GM12878 (cell line): ENCODE data around the gene GTF2IRD1.

Experiments used
- CTCF ChIP-seq, 3 experiments: IDR thresholded peaks in 2 of 3; conservative IDR thresholded peaks in 1 of 3; 2 replicates each; pipeline ENCODE4 v1.5.1; 2011; ENCODE audit warnings: low read depth in 3 of 3, low read length in 3 of 3, mild to moderate bottlenecking in 3 of 3, control low read depth in 2 of 3, moderate library complexity in 2 of 3, inconsistent platforms in 1 of 3, mixed read lengths in 1 of 3; ENCODE audit not compliant: control insufficient read depth in 2 of 3, insufficient read depth in 1 of 3; ENCODE audit errors: extremely low read depth in 1 of 3
- SPI1 ChIP-seq: IDR thresholded peaks from 2 replicates; pipeline ENCODE4 v1.6.1; 2011; ENCODE audit warnings: low read depth, mild to moderate bottlenecking, low read length, moderate library complexity, borderline replicate concordance; ENCODE audit not compliant: insufficient read depth
- TF ChIP-seq, protein P1 (sequence below): fragments of 450-650 bp; IDR thresholded peaks from 2 replicates; pipeline ENCODE4 v1.6.1; 2018; ENCODE audit warnings: mild to moderate bottlenecking, low read depth, moderate library complexity; ENCODE audit not compliant: partially characterized antibody

DNA sequence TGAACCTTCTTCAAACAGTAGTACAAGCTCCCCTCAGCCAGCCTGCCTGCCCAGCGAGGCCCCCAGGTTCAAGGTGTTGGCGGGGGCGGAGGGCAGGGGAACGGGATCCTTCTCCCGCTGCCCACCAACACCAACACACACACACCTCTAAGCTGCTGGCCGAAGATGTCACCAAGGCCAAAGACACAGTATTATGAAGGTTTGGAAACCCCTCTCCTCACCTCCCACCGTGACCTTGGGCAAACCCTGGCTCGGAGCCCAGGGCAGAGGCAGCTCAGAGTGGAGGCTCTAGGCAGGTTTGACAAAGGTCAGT lies 49.4 kb upstream of the GTF2IRD1 start:
- no peak for TF ChIP-seq CTCF (IDR thresholded peaks at IDR 0.05 in 2 of 3, conservative IDR thresholded peaks at IDR 0.05 in 1 of 3; ENCODE audit: control insufficient read depth in 2 of 3, extremely low read depth in 1 of 3, insufficient read depth in 1 of 3, low read depth in 3 of 3, low read length in 3 of 3)
- TF ChIP-seq SPI1: no peak
- TF ChIP-seq, protein P1, sequence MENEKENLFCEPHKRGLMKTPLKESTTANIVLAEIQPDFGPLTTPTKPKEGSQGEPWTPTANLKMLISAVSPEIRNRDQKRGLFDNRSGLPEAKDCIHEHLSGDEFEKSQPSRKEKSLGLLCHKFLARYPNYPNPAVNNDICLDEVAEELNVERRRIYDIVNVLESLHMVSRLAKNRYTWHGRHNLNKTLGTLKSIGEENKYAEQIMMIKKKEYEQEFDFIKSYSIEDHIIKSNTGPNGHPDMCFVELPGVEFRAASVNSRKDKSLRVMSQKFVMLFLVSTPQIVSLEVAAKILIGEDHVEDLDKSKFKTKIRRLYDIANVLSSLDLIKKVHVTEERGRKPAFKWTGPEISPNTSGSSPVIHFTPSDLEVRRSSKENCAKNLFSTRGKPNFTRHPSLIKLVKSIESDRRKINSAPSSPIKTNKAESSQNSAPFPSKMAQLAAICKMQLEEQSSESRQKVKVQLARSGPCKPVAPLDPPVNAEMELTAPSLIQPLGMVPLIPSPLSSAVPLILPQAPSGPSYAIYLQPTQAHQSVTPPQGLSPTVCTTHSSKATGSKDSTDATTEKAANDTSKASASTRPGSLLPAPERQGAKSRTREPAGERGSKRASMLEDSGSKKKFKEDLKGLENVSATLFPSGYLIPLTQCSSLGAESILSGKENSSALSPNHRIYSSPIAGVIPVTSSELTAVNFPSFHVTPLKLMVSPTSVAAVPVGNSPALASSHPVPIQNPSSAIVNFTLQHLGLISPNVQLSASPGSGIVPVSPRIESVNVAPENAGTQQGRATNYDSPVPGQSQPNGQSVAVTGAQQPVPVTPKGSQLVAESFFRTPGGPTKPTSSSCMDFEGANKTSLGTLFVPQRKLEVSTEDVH: no peak
